ENCODE measurements around the gene TUBE1.

- TF ChIP-seq CTCF (IDR thresholded peaks at IDR 0.05): no peak
- no peak for TF ChIP-seq EZH2 (IDR thresholded peaks at IDR 0.05)
Observed at GRCh38 chr6:112030206-112030960, 56.9 kb downstream of the TUBE1 start.
